SK-N-SH (cell line): ENCODE data around the gene ERCC2. TPM values are rescaled to one million over a fixed set of nuclear protein-coding genes. Genes with fewer than 3 reads are reported as not detected.
"Not testable (repeated sequence)": the region's sequence is repeated elsewhere in the genome, so short reads cannot be mapped to it uniquely, and the experiment has no call there.

Source experiments
- CTCF ChIA-PET: fragments of 300-600, 350-600 bp; formaldehyde crosslinking; extraction: SDS; loops from one replicate; lab custom pipeline; 2021; lab: Yijun Ruan, JAX
- POLR2A ChIA-PET: fragments of 350-600 bp; sonication (Branson Sonifier 250); formaldehyde crosslinking; extraction: SDS; loops from one replicate; lab custom pipeline; 2020; ENCODE audit warnings: antibody characterized with exemption, inconsistent platforms; lab: Yijun Ruan, JAX
- DNase-seq: peaks from one replicate; pipeline ENCODE4 v3.0.0; 2012
- H2AFZ ChIP-seq: fragments of 200-600 bp; sonication (generic); 2 replicates; pipeline ENCODE4 v1.8.1; 2016; ENCODE audit warnings: antibody characterized with exemption, mild to moderate bottlenecking, low read depth
- H3F3A ChIP-seq: fragments of 200-600 bp; sonication (generic); replicated peaks from 2 replicates; pipeline ENCODE3; 2016; ENCODE audit warnings: antibody characterized with exemption, mild to moderate bottlenecking; ENCODE audit not compliant: insufficient read depth
- H3K27ac ChIP-seq, 2 experiments: fragments of 200-500 bp in 1 of 2; fragments of 200-600 bp in 1 of 2; sonication (Bioruptor generic) in 1 of 2; sonication (generic), shearing (Covaris generic) in 1 of 2; 2 replicates each; pipeline versions ENCODE4 v1.5.1 to v1.6.1; 2014 to 2016; ENCODE audit warnings: low read depth in 2 of 2, inconsistent platforms in 1 of 2, low read length in 1 of 2, mild to moderate bottlenecking in 1 of 2, mixed read lengths in 1 of 2
- H3K27me3 ChIP-seq: fragments of 200-600 bp; sonication (generic), shearing (Covaris generic); 2 replicates; pipeline ENCODE4 v1.6.1; 2016; ENCODE audit warnings: mixed run types; ENCODE audit not compliant: insufficient read depth
- H3K36me3 ChIP-seq, 2 experiments: fragments of 200-500 bp in 1 of 2; fragments of 200-600 bp in 1 of 2; sonication (Bioruptor generic) in 1 of 2; sonication (generic) in 1 of 2; replicated peaks in 1 of 2; 2 replicates each; pipeline versions ENCODE3 to v1.5.1; 2014 to 2016; ENCODE audit warnings: low read length in 1 of 2, mild to moderate bottlenecking in 1 of 2; ENCODE audit not compliant: insufficient read depth in 2 of 2, control insufficient read depth in 1 of 2
- H3K4me1 ChIP-seq, 2 experiments: fragments of 200-500 bp in 1 of 2; fragments of 200-600 bp in 1 of 2; sonication (Bioruptor generic) in 1 of 2; sonication (generic), shearing (Covaris generic) in 1 of 2; 2 replicates each; pipeline versions ENCODE4 v1.5.1 to v1.6.1; 2014 to 2016; ENCODE audit warnings: low read depth in 1 of 2, low read length in 1 of 2, mixed run types in 1 of 2; ENCODE audit not compliant: insufficient read depth in 2 of 2, control insufficient read depth in 1 of 2
- H3K4me2 ChIP-seq: fragments of 200-600 bp; sonication (generic), shearing (Covaris generic); 2 replicates; pipeline ENCODE4 v1.6.1; 2017; ENCODE audit warnings: mixed run types
- H3K4me3 ChIP-seq, 2 experiments: fragments of 200-500 bp in 1 of 2; fragments of 200-600 bp in 1 of 2; sonication (Bioruptor generic) in 1 of 2; sonication (generic), shearing (Covaris generic) in 1 of 2; 2 replicates each; pipeline versions ENCODE4 v1.5.1 to v1.8.1; 2014 to 2016; ENCODE audit warnings: low read depth in 2 of 2, inconsistent platforms in 1 of 2, low read length in 1 of 2, mild to moderate bottlenecking in 1 of 2, mixed read lengths in 1 of 2, moderate library complexity in 1 of 2
- H3K79me2 ChIP-seq: fragments of 200-600 bp; sonication (generic); 2 replicates; pipeline ENCODE4 v1.8.1; 2017; ENCODE audit warnings: mild to moderate bottlenecking; ENCODE audit not compliant: insufficient read depth
- H3K9ac ChIP-seq: fragments of 200-600 bp; sonication (generic); 2 replicates; pipeline ENCODE4 v1.6.1; 2017; ENCODE audit warnings: mixed run types
- H3K9me2 ChIP-seq: fragments of 200-600 bp; sonication (generic); 2 replicates; pipeline ENCODE4 v1.6.1; 2017; ENCODE audit warnings: mixed run types
- H3K9me3 ChIP-seq: fragments of 200-600 bp; sonication (generic); 2 replicates; pipeline ENCODE4 v1.6.1; 2017; ENCODE audit warnings: mixed run types, mild to moderate bottlenecking, moderate library complexity
- H4K20me1 ChIP-seq: fragments of 200-600 bp; sonication (generic); 2 replicates; pipeline ENCODE4 v1.6.1; 2017; ENCODE audit warnings: mild to moderate bottlenecking, mixed run types; ENCODE audit not compliant: insufficient read depth
- ELF1 ChIP-seq: IDR thresholded peaks from 2 replicates; pipeline ENCODE4 v1.4.0; 2012
- EP300 ChIP-seq, 2 experiments: IDR thresholded peaks; 2 replicates each; pipeline versions ENCODE4 v1.4.0 to v1.6.1; 2012; ENCODE audit warnings: borderline replicate concordance in 1 of 2, low read depth in 1 of 2, low read length in 1 of 2
- EZH2phosphoT487 ChIP-seq: fragments of 200-600 bp; sonication (generic); IDR thresholded peaks from 2 replicates; pipeline ENCODE4 v1.6.1; 2017; ENCODE audit warnings: low read depth, mixed run types, mild to moderate bottlenecking, antibody characterized with exemption, moderate library complexity, borderline replicate concordance
- GABPA ChIP-seq: IDR thresholded peaks from 2 replicates; pipeline ENCODE4 v1.4.0; 2012; ENCODE audit warnings: low read depth, mild to moderate bottlenecking
- GATA2 ChIP-seq: sonication (generic); formaldehyde crosslinking; IDR thresholded peaks from 2 replicates; pipeline ENCODE4 v1.5.0; 2020; ENCODE audit warnings: mild to moderate bottlenecking, missing genetic modification reagents
- JUND ChIP-seq: IDR thresholded peaks from 2 replicates; pipeline ENCODE4 v1.4.0; 2012
- MEF2A ChIP-seq: IDR thresholded peaks from 2 replicates; pipeline ENCODE4 v1.4.0; 2012; ENCODE audit warnings: low read depth, borderline replicate concordance
- PBX3 ChIP-seq: IDR thresholded peaks from 2 replicates; pipeline ENCODE4; 2012
- POLR2AphosphoS5 ChIP-seq: IDR thresholded peaks from 2 replicates; pipeline ENCODE4 v1.6.1; 2012; ENCODE audit warnings: low read depth, low read length
- RAD21 ChIP-seq: IDR thresholded peaks from 2 replicates; pipeline ENCODE4 v1.6.1; 2012; ENCODE audit warnings: mild to moderate bottlenecking, low read length
- RCOR1 ChIP-seq: fragments of 150-350 bp; IDR thresholded peaks from 2 replicates; pipeline ENCODE4 v1.6.1; 2017; ENCODE audit warnings: antibody characterized with exemption, low read length
- RXRA ChIP-seq: IDR thresholded peaks from 2 replicates; pipeline ENCODE4 v1.4.0; 2012; ENCODE audit warnings: low read depth, mild to moderate bottlenecking, borderline replicate concordance
- SIN3A ChIP-seq: IDR thresholded peaks from 2 replicates; pipeline ENCODE4 v1.6.1; 2012; ENCODE audit warnings: low read depth, mild to moderate bottlenecking, low read length, moderate library complexity, borderline replicate concordance
- SMC3 ChIP-seq: IDR thresholded peaks from 2 replicates; pipeline ENCODE4 v1.6.1; 2012; ENCODE audit warnings: low read depth, low read length, improper control_type of control experiment
- TAF1 ChIP-seq: IDR thresholded peaks from 2 replicates; pipeline ENCODE4 v1.6.1; 2012; ENCODE audit warnings: low read depth, mild to moderate bottlenecking, low read length, moderate library complexity, borderline replicate concordance
- WGBS: methylation state at CpG from one replicate; pipeline ENCODE4 v1.1.6; 2017; ENCODE audit warnings: low lambda C conversion rate; 5-methylcytosine and 5-hydroxymethylcytosine counted together
- polyA plus RNA-seq, 3 experiments: library from polyadenylated mRNA; depleted of rRNA; stranded (reverse); fragments of >200 nt; gene quantifications; 2 replicates each; pipeline ENCODE4 v1.2.3, GENCODE V29; 2012
- TF ChIP-seq, protein P1 (sequence below): IDR thresholded peaks from 2 replicates; pipeline ENCODE4 v1.6.1; 2012; ENCODE audit warnings: mild to moderate bottlenecking, low read depth, low read length, moderate library complexity

Gene ERCC2
- polyA plus RNA-seq, 1 of the 3 experiments (the other 2 are of a cell fraction): 72.8 TPM

- TF ChIP-seq RCOR1: no peak
- TF ChIP-seq, protein P1, sequence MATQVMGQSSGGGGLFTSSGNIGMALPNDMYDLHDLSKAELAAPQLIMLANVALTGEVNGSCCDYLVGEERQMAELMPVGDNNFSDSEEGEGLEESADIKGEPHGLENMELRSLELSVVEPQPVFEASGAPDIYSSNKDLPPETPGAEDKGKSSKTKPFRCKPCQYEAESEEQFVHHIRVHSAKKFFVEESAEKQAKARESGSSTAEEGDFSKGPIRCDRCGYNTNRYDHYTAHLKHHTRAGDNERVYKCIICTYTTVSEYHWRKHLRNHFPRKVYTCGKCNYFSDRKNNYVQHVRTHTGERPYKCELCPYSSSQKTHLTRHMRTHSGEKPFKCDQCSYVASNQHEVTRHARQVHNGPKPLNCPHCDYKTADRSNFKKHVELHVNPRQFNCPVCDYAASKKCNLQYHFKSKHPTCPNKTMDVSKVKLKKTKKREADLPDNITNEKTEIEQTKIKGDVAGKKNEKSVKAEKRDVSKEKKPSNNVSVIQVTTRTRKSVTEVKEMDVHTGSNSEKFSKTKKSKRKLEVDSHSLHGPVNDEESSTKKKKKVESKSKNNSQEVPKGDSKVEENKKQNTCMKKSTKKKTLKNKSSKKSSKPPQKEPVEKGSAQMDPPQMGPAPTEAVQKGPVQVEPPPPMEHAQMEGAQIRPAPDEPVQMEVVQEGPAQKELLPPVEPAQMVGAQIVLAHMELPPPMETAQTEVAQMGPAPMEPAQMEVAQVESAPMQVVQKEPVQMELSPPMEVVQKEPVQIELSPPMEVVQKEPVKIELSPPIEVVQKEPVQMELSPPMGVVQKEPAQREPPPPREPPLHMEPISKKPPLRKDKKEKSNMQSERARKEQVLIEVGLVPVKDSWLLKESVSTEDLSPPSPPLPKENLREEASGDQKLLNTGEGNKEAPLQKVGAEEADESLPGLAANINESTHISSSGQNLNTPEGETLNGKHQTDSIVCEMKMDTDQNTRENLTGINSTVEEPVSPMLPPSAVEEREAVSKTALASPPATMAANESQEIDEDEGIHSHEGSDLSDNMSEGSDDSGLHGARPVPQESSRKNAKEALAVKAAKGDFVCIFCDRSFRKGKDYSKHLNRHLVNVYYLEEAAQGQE: no peak
- no peak for TF ChIP-seq MEF2A
- TF ChIP-seq EZH2phosphoT487: no peak
- TF ChIP-seq TAF1: no peak
- TF ChIP-seq EP300 (IDR thresholded peaks at IDR 0.05; ENCODE audit: borderline replicate concordance in 1 of 2, low read depth in 1 of 2, low read length in 1 of 2): no peak
- TF ChIP-seq PBX3: no peak
- TF ChIP-seq RXRA: no peak
- TF ChIP-seq RAD21: no peak
- TF ChIP-seq GATA2 (CRISPR knock-in tag): no peak
- TF ChIP-seq ELF1: no peak
- TF ChIP-seq GABPA: no peak
- TF ChIP-seq POLR2AphosphoS5: no peak
- TF ChIP-seq JUND: no peak
- no peak for TF ChIP-seq SIN3A
- TF ChIP-seq SMC3: no peak
- POLR2A ChIA-PET: no interaction called here
- WGBS: 36% methylated on average over 7 of the region's 8 CpGs
Observed at GRCh38 chr19:45314708-45315245, 55.6 kb downstream of the ERCC2 start.

DNA sequence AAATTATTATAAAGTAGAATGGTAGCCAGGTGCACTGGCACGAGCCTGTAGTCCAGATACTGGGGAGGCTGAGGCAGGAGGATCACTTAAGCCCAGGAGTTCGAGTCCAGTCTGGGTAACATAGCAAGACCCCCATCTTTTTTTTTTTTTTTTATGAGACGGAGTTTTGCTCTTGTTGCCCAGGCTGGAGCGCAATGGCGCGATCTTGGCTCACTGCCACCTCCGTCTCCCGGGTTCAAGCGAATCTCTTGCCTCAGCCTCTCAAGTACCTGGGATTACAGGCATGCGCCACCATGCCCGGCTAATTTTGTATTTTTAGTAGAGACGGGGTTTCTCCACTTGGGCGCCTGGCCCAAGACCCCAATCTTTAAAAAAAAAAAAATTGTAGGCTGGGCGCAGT lies 58.1 kb downstream of the ERCC2 start:
- H3K4me3 ChIP-seq, H3K79me2 ChIP-seq, H3K27ac ChIP-seq, H3K9ac ChIP-seq, H3K4me1 ChIP-seq, H3K36me3 ChIP-seq, H3K9me3 ChIP-seq, H3K4me2 ChIP-seq, DNase-seq, H4K20me1 ChIP-seq, H3K9me2 ChIP-seq, H3F3A ChIP-seq, CTCF ChIA-PET, POLR2A ChIA-PET, H2AFZ ChIP-seq: not testable (repeated sequence)
- 90% methylated on average over 14 of the region's 14 CpGs for WGBS
- H3K27me3 ChIP-seq: peaks cover 27% of the 10 kb centered on the region

More at GRCh38 chr19:45314708-45315245, 55.6 kb downstream of the ERCC2 start:
- Histone ChIP-seq H3K4me3 (no peak overlapping the region), H3K27ac (no peak overlapping the region), H3K9me2 (no peaks in the 10 kb centered on the region), H2AFZ (no peak overlapping the region), H3K79me2 (no peaks in the 10 kb centered on the region), H4K20me1 (no peaks in the 10 kb centered on the region), H3K9ac (no peak overlapping the region), H3K9me3 (no peaks in the 10 kb centered on the region), H3F3A (no peaks in the 10 kb centered on the region), H3K4me2 (no peak overlapping the region), H3K36me3 (no peaks in the 10 kb centered on the region), H3K4me1 (no peaks in the 10 kb centered on the region), H3K27me3 (peaks cover 44% of the 10 kb centered on the region)
- DNase-seq: no peak
- CTCF ChIA-PET: interaction anchor here (1.3 kb wide), 1 partner anchor 25 kb away, joined by 3 read pairs; no protein-coding TSS in a partner anchor
